HEK293 (cell line): ENCODE data around the gene TOM1.

Source experiments
- GLIS1 ChIP-seq: fragments of 450-650 bp; formaldehyde crosslinking; IDR thresholded peaks from 2 replicates; pipeline ENCODE4 v1.5.1; 2016; ENCODE audit warnings: missing biosample characterization, missing genetic modification characterization
- GLIS2 ChIP-seq: fragments of 450-650 bp; formaldehyde crosslinking; IDR thresholded peaks from 2 replicates; pipeline ENCODE4 v1.5.1; 2016; ENCODE audit warnings: missing biosample characterization, missing genetic modification characterization
- KLF9 ChIP-seq: fragments of 450-650 bp; formaldehyde crosslinking; IDR thresholded peaks from 2 replicates; pipeline ENCODE4 v1.5.1; 2016; ENCODE audit warnings: missing biosample characterization, missing genetic modification characterization, low read depth
- MZF1 ChIP-seq: fragments of 450-650 bp; formaldehyde crosslinking; IDR thresholded peaks from 2 replicates; pipeline ENCODE4 v1.5.1; 2017; ENCODE audit warnings: missing biosample characterization, missing genetic modification characterization, borderline replicate concordance
- REST ChIP-seq: fragments of 450-650 bp; formaldehyde crosslinking; IDR thresholded peaks from 2 replicates; pipeline ENCODE4 v1.5.1; 2016; ENCODE audit warnings: missing biosample characterization, missing genetic modification characterization
- ZNF23 ChIP-seq: fragments of 450-650 bp; formaldehyde crosslinking; IDR thresholded peaks from 2 replicates; pipeline ENCODE4 v1.5.1; 2016; ENCODE audit warnings: missing biosample characterization, missing genetic modification characterization, borderline replicate concordance
- ZNF24 ChIP-seq: fragments of 450-650 bp; formaldehyde crosslinking; IDR thresholded peaks from 2 replicates; pipeline ENCODE4 v1.5.1; 2016; ENCODE audit warnings: missing biosample characterization, missing genetic modification characterization
- ZNF549 ChIP-seq: fragments of 450-650 bp; IDR thresholded peaks from 2 replicates; pipeline ENCODE4 v1.5.1; 2018; ENCODE audit warnings: missing biosample characterization, missing genetic modification characterization, mild to moderate bottlenecking, inconsistent platforms, moderate library complexity
- ZNF580 ChIP-seq: fragments of 450-650 bp; formaldehyde crosslinking; IDR thresholded peaks from 2 replicates; pipeline ENCODE4 v1.5.1; 2016; ENCODE audit warnings: missing biosample characterization, missing genetic modification characterization
- ZNF660 ChIP-seq: fragments of 450-650 bp; IDR thresholded peaks from 2 replicates; pipeline ENCODE4 v1.5.1; 2018; ENCODE audit warnings: missing biosample characterization, mild to moderate bottlenecking, missing genetic modification characterization
- TF ChIP-seq, protein P1 (sequence below): fragments of 450-650 bp; formaldehyde crosslinking; IDR thresholded peaks from 2 replicates; pipeline ENCODE4 v1.5.1; 2016; ENCODE audit warnings: missing biosample characterization, missing genetic modification characterization
- TF ChIP-seq, protein P2 (sequence below): sonication (generic); formaldehyde crosslinking; IDR thresholded peaks from 2 replicates; pipeline ENCODE4 v1.8.1; 2022; ENCODE audit warnings: mild to moderate bottlenecking, moderate library complexity, missing genetic modification reagents
- TF ChIP-seq, protein P3 (sequence below): fragments of 450-650 bp; formaldehyde crosslinking; IDR thresholded peaks from 2 replicates; pipeline ENCODE4 v1.5.1; 2016; ENCODE audit warnings: missing biosample characterization, missing genetic modification characterization

- no peak for TF ChIP-seq GLIS2
- no peak for TF ChIP-seq REST (tag by site-specific recombination)
- TF ChIP-seq ZNF580 (tag by site-specific recombination) = no peak
- TF ChIP-seq, protein P1, sequence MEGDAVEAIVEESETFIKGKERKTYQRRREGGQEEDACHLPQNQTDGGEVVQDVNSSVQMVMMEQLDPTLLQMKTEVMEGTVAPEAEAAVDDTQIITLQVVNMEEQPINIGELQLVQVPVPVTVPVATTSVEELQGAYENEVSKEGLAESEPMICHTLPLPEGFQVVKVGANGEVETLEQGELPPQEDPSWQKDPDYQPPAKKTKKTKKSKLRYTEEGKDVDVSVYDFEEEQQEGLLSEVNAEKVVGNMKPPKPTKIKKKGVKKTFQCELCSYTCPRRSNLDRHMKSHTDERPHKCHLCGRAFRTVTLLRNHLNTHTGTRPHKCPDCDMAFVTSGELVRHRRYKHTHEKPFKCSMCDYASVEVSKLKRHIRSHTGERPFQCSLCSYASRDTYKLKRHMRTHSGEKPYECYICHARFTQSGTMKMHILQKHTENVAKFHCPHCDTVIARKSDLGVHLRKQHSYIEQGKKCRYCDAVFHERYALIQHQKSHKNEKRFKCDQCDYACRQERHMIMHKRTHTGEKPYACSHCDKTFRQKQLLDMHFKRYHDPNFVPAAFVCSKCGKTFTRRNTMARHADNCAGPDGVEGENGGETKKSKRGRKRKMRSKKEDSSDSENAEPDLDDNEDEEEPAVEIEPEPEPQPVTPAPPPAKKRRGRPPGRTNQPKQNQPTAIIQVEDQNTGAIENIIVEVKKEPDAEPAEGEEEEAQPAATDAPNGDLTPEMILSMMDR = no peak
- TF ChIP-seq, protein P2, sequence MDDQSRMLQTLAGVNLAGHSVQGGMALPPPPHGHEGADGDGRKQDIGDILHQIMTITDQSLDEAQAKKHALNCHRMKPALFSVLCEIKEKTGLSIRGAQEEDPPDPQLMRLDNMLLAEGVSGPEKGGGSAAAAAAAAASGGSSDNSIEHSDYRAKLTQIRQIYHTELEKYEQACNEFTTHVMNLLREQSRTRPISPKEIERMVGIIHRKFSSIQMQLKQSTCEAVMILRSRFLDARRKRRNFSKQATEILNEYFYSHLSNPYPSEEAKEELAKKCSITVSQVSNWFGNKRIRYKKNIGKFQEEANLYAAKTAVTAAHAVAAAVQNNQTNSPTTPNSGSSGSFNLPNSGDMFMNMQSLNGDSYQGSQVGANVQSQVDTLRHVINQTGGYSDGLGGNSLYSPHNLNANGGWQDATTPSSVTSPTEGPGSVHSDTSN (CRISPR knock-in tag) = no peak
- TF ChIP-seq ZNF24 = no peak
- no peak for TF ChIP-seq KLF9 (tag by site-specific recombination)
- no peak for TF ChIP-seq ZNF23
- no peak for TF ChIP-seq ZNF660 (tag by site-specific recombination)
- TF ChIP-seq GLIS1 = no peak
- no peak for TF ChIP-seq ZNF549
- no peak for TF ChIP-seq MZF1 (tag by site-specific recombination)
- TF ChIP-seq, protein P3, sequence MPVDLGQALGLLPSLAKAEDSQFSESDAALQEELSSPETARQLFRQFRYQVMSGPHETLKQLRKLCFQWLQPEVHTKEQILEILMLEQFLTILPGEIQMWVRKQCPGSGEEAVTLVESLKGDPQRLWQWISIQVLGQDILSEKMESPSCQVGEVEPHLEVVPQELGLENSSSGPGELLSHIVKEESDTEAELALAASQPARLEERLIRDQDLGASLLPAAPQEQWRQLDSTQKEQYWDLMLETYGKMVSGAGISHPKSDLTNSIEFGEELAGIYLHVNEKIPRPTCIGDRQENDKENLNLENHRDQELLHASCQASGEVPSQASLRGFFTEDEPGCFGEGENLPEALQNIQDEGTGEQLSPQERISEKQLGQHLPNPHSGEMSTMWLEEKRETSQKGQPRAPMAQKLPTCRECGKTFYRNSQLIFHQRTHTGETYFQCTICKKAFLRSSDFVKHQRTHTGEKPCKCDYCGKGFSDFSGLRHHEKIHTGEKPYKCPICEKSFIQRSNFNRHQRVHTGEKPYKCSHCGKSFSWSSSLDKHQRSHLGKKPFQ (tag by site-specific recombination) = no peak
Observed at GRCh38 chr22:35314161-35314942, 14.7 kb downstream of the TOM1 start.
